IPS DF 6.9 (cell line): ENCODE measurements around the gene OR2T8.

Experiments used
- DNase-seq: peaks from one replicate; pipeline ENCODE4 v3.0.0-alpha.2; 2013; ENCODE audit warnings: low read depth, low spot score
- H3K27ac ChIP-seq: one replicate; pipeline ENCODE4 v1.5.1; 2013; ENCODE audit warnings: low read length, control low read depth
- H3K27me3 ChIP-seq: 2 replicates; pipeline ENCODE4 v1.6.1; 2013; ENCODE audit warnings: mild to moderate bottlenecking, low read length; ENCODE audit not compliant: control insufficient read depth, insufficient read depth
- H3K36me3 ChIP-seq: 2 replicates; pipeline ENCODE4 v1.6.1; 2013; ENCODE audit warnings: low read length; ENCODE audit not compliant: control insufficient read depth, insufficient read depth
- H3K4me1 ChIP-seq: 2 replicates; pipeline ENCODE4 v1.6.1; 2013; ENCODE audit warnings: low read length; ENCODE audit not compliant: control insufficient read depth, insufficient read depth
- H3K4me3 ChIP-seq: 2 replicates; pipeline ENCODE4 v1.5.1; 2013; ENCODE audit warnings: mild to moderate bottlenecking, low read length
- H3K9me3 ChIP-seq: 2 replicates; pipeline ENCODE4 v1.6.1; 2013; ENCODE audit warnings: low read length, inconsistent platforms; ENCODE audit not compliant: control insufficient read depth, insufficient read depth
- WGBS: extraction: QIAGEN DNeasy Blood & Tissue Kit; methylation state at CpG from one replicate; pipeline ENCODE4 v1.1.7; 2013; ENCODE audit warnings: mixed read lengths, missing lambda C conversion rate; ENCODE audit not compliant: insufficient read length, insufficient coverage; 5-methylcytosine and 5-hydroxymethylcytosine counted together

Gene OR2T8

GRCh38 chr1:247919952-247920351, at the start of gene OR2T8:
TSS of gene OR2T8 (plus strand) at chr1:247920252. CDS start at chr1:247921018, 766 bp downstream.
- no peaks in the 10 kb centered on the region for H3K9me3 ChIP-seq
- no CpG with 5 or more reads among the region's 2 CpGs for WGBS
- no peak for DNase-seq

GRCh38 chr1:247883346-247883745, 36.7 kb upstream of the OR2T8 start:
- Histone ChIP-seq H3K4me1 (no peaks in the 10 kb centered on the region), H3K4me3 (no peak overlapping the region), H3K36me3 (no peaks in the 10 kb centered on the region), H3K27me3 (no peaks in the 10 kb centered on the region), H3K9me3 (no peaks in the 10 kb centered on the region), H3K27ac (no peak overlapping the region)
- DNase-seq: no peak
- WGBS: no CpG with 5 or more reads among the region's 9 CpGs

More at GRCh38 chr1:247919952-247920351, at the start of gene OR2T8:
- H3K4me3 ChIP-seq: no peak within 1 kb of the TSS
- H3K4me1 ChIP-seq: no peaks in the 10 kb centered on the region
- H3K36me3 ChIP-seq: no peaks in the 10 kb centered on the region
- H3K27me3 ChIP-seq: no peaks in the 10 kb centered on the region
- no peak within 1 kb of the TSS for H3K27ac ChIP-seq

DNA sequence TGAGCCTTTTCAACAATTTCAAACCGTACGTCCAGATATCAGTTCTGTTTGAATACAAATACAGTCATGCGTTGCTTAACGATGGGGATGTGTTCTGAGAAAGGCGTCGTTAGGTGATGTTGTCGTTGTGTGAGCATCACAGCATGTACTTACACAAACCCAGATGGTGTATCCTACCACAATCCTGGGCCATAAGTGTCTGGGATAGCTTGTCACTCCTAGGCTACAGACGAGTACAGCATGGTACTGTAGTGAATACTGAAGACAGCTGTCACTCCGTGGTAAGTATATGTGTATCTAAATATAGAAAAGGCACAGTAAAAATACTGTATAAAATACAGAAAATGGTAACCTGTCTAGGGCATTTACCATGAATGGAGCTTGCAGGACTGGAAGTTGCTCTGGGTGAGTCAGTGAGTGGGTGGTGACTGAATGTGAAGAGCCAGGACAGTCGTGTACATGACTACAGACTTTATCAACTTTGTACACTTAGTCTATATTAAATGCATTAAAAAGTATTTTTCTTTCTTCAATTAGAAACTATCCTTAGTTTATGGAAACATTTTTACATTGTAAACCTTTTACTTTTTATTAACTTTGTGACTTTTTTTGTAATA, 35.1 kb upstream of the OR2T8 start:
- H3K4me3 ChIP-seq: no peak overlapping the region
- H3K4me1 ChIP-seq: no peaks in the 10 kb centered on the region
- no peaks in the 10 kb centered on the region for H3K36me3 ChIP-seq
- WGBS: no CpG with 5 or more reads among the region's 10 CpGs
- DNase-seq: no peak
- no peaks in the 10 kb centered on the region for H3K27me3 ChIP-seq
- H3K27ac ChIP-seq: no peak overlapping the region
- H3K9me3 ChIP-seq: no peaks in the 10 kb centered on the region

- H3K9me3 ChIP-seq: no peaks in the 10 kb centered on the region
- WGBS: no CpG with 5 or more reads among the region's 2 CpGs
- no peak within 1 kb of the TSS for H3K4me3 ChIP-seq
- DNase-seq: no peak
- H3K36me3 ChIP-seq: no peaks in the 10 kb centered on the region
- no peak within 1 kb of the TSS for H3K27ac ChIP-seq
- H3K27me3 ChIP-seq: no peaks in the 10 kb centered on the region; the same call in 1 of the 2 replicates
- no peaks in the 10 kb centered on the region for H3K4me1 ChIP-seq
Observed at GRCh38 chr1:247895163-247895637, 24.9 kb upstream of the OR2T8 start, which contains the start of gene OR2W3. TSS of gene OR2W3 (plus strand) at chr1:247895587. CDS start at chr1:247895587, 0 bp downstream.

- H3K27ac ChIP-seq: no peak overlapping the region
- WGBS: no CpG with 5 or more reads among the region's 14 CpGs
- DNase-seq: no peak
- no peaks in the 10 kb centered on the region for H3K9me3 ChIP-seq
- no peaks in the 10 kb centered on the region; the same call in 1 of the 2 replicates for H3K27me3 ChIP-seq
- no peak overlapping the region for H3K4me3 ChIP-seq
- H3K4me1 ChIP-seq: no peaks in the 10 kb centered on the region
- no peaks in the 10 kb centered on the region for H3K36me3 ChIP-seq
Observed at GRCh38 chr1:247895976-247896375, 24.1 kb upstream of the OR2T8 start.

GRCh38 chr1:247904122-247904521, 15.9 kb upstream of the OR2T8 start:
- no peaks in the 10 kb centered on the region; the same call in 1 of the 2 replicates for H3K9me3 ChIP-seq
- H3K36me3 ChIP-seq: no peaks in the 10 kb centered on the region
- no peak for DNase-seq
- no peak overlapping the region for H3K27ac ChIP-seq
- H3K4me1 ChIP-seq: no peaks in the 10 kb centered on the region
- H3K27me3 ChIP-seq: no peaks in the 10 kb centered on the region
- no peak overlapping the region for H3K4me3 ChIP-seq
- no CpG with 5 or more reads among the region's 6 CpGs for WGBS

GRCh38 chr1:247905181-247905580, 14.9 kb upstream of the OR2T8 start:
- Histone ChIP-seq H3K4me3 (no peak overlapping the region), H3K27me3 (no peaks in the 10 kb centered on the region), H3K36me3 (no peaks in the 10 kb centered on the region), H3K4me1 (no peaks in the 10 kb centered on the region), H3K9me3 (no peaks in the 10 kb centered on the region; the same call in 1 of the 2 replicates), H3K27ac (no peak overlapping the region)
- WGBS: no CpG with 5 or more reads among the region's 13 CpGs
- DNase-seq: no peak

- no CpG with 5 or more reads among the region's 9 CpGs for WGBS
- Histone ChIP-seq H3K9me3 (no peaks in the 10 kb centered on the region; the same call in 1 of the 2 replicates), H3K27me3 (no peaks in the 10 kb centered on the region), H3K27ac (no peak overlapping the region), H3K4me3 (no peak overlapping the region), H3K4me1 (no peaks in the 10 kb centered on the region), H3K36me3 (no peaks in the 10 kb centered on the region)
- no peak for DNase-seq
Observed at GRCh38 chr1:247905910-247906503, 14.0 kb upstream of the OR2T8 start.

GRCh38 chr1:247906504-247907047, 13.5 kb upstream of the OR2T8 start:
- no peaks in the 10 kb centered on the region for H3K27me3 ChIP-seq
- WGBS: no CpG with 5 or more reads among the region's 7 CpGs
- H3K4me3 ChIP-seq: no peak overlapping the region
- H3K27ac ChIP-seq: no peak overlapping the region
- DNase-seq: peak; percentile 35
- no peaks in the 10 kb centered on the region; the same call in 1 of the 2 replicates for H3K9me3 ChIP-seq
- H3K36me3 ChIP-seq: no peaks in the 10 kb centered on the region
- H3K4me1 ChIP-seq: no peaks in the 10 kb centered on the region

GRCh38 chr1:247908766-247909165, 11.3 kb upstream of the OR2T8 start:
- H3K4me1 ChIP-seq: no peaks in the 10 kb centered on the region
- WGBS: no CpG with 5 or more reads among the region's 5 CpGs
- H3K27ac ChIP-seq: no peak overlapping the region
- DNase-seq: no peak
- H3K27me3 ChIP-seq: no peaks in the 10 kb centered on the region
- no peak overlapping the region for H3K4me3 ChIP-seq
- H3K9me3 ChIP-seq: no peaks in the 10 kb centered on the region; the same call in 1 of the 2 replicates
- no peaks in the 10 kb centered on the region for H3K36me3 ChIP-seq
